ENCODE results near the gene SMPX.

SMPX gene

GRCh38 chrX:21744060-21744459, 13.9 kb downstream of the SMPX start:
- H3K4me1 ChIP-seq (ENCODE audit: control insufficient read depth, insufficient read depth, low read length): peaks cover 16% of the 10 kb centered on the region
- no peaks in the 10 kb centered on the region for H3K9me3 ChIP-seq (ENCODE audit: control insufficient read depth, low read length)
- no peak overlapping the region for H3K9ac ChIP-seq (ENCODE audit: low read length)
- peaks cover 18% of the 10 kb centered on the region for H3K27me3 ChIP-seq (replicated peaks; ENCODE audit: control insufficient read depth, insufficient read depth, low read length)
- DNase-seq (ENCODE audit: low read depth): no peak
- H3K36me3 ChIP-seq (ENCODE audit: control insufficient read depth, insufficient read depth, low read length, severe bottlenecking): no peaks in the 10 kb centered on the region
- no peak overlapping the region for H3K4me3 ChIP-seq (ENCODE audit: low read length)

GRCh38 chrX:21741869-21742701, 15.8 kb downstream of the SMPX start:
- H3K9ac ChIP-seq (ENCODE audit: low read length): no peak overlapping the region
- no peaks in the 10 kb centered on the region for H3K36me3 ChIP-seq (ENCODE audit: control insufficient read depth, insufficient read depth, low read length, severe bottlenecking)
- H3K27me3 ChIP-seq (replicated peaks; ENCODE audit: control insufficient read depth, insufficient read depth, low read length): peaks cover 24% of the 10 kb centered on the region
- no peak for DNase-seq (ENCODE audit: low read depth)
- no peak overlapping the region for H3K4me3 ChIP-seq (ENCODE audit: low read length)
- no peaks in the 10 kb centered on the region for H3K9me3 ChIP-seq (ENCODE audit: control insufficient read depth, low read length)
- peaks cover 12% of the 10 kb centered on the region for H3K4me1 ChIP-seq (ENCODE audit: control insufficient read depth, insufficient read depth, low read length)

- Histone ChIP-seq H3K36me3 (ENCODE audit: control insufficient read depth, insufficient read depth, low read length, severe bottlenecking) (no peaks in the 10 kb centered on the region), H3K27me3 (replicated peaks; ENCODE audit: control insufficient read depth, insufficient read depth, low read length) (peaks cover 27% of the 10 kb centered on the region), H3K4me1 (ENCODE audit: control insufficient read depth, insufficient read depth, low read length) (peaks cover 12% of the 10 kb centered on the region), H3K4me3 (ENCODE audit: low read length) (no peak overlapping the region), H3K9me3 (ENCODE audit: control insufficient read depth, low read length) (no peaks in the 10 kb centered on the region), H3K9ac (ENCODE audit: low read length) (no peak overlapping the region)
- DNase-seq (ENCODE audit: low read depth): no peak
Observed at GRCh38 chrX:21741364-21741763, 16.6 kb downstream of the SMPX start.

- no peak overlapping the region for H3K9ac ChIP-seq (ENCODE audit: low read length)
- no peak for DNase-seq (ENCODE audit: low read depth)
- H3K36me3 ChIP-seq (ENCODE audit: control insufficient read depth, insufficient read depth, low read length, severe bottlenecking): no peaks in the 10 kb centered on the region
- no peaks in the 10 kb centered on the region for H3K9me3 ChIP-seq (ENCODE audit: control insufficient read depth, low read length)
- H3K27me3 ChIP-seq (replicated peaks; ENCODE audit: control insufficient read depth, insufficient read depth, low read length): peaks cover 32% of the 10 kb centered on the region
- H3K4me1 ChIP-seq (ENCODE audit: control insufficient read depth, insufficient read depth, low read length): peaks cover 18% of the 10 kb centered on the region
- no peak overlapping the region for H3K4me3 ChIP-seq (ENCODE audit: low read length)
Observed at GRCh38 chrX:21740329-21741274, 17.3 kb downstream of the SMPX start.

GRCh38 chrX:21738950-21739287, 19.0 kb downstream of the SMPX start:
- Histone ChIP-seq H3K9ac (ENCODE audit: low read length) (no peak overlapping the region), H3K27me3 (replicated peaks; ENCODE audit: control insufficient read depth, insufficient read depth, low read length) (peaks cover 32% of the 10 kb centered on the region), H3K36me3 (ENCODE audit: control insufficient read depth, insufficient read depth, low read length, severe bottlenecking) (no peaks in the 10 kb centered on the region), H3K9me3 (ENCODE audit: control insufficient read depth, low read length) (no peaks in the 10 kb centered on the region), H3K4me3 (ENCODE audit: low read length) (no peak overlapping the region), H3K4me1 (ENCODE audit: control insufficient read depth, insufficient read depth, low read length) (peaks cover 26% of the 10 kb centered on the region)
- DNase-seq (ENCODE audit: low read depth): no peak

- H3K9ac ChIP-seq (ENCODE audit: low read length): no peak overlapping the region
- peaks cover 26% of the 10 kb centered on the region for H3K4me1 ChIP-seq (ENCODE audit: control insufficient read depth, insufficient read depth, low read length)
- H3K27me3 ChIP-seq (replicated peaks; ENCODE audit: control insufficient read depth, insufficient read depth, low read length): peaks cover 29% of the 10 kb centered on the region
- DNase-seq (ENCODE audit: low read depth): no peak
- H3K9me3 ChIP-seq (ENCODE audit: control insufficient read depth, low read length): no peaks in the 10 kb centered on the region
- H3K36me3 ChIP-seq (ENCODE audit: control insufficient read depth, insufficient read depth, low read length, severe bottlenecking): no peaks in the 10 kb centered on the region
- no peak overlapping the region for H3K4me3 ChIP-seq (ENCODE audit: low read length)
Observed at GRCh38 chrX:21738210-21738949, 19.5 kb downstream of the SMPX start.

GRCh38 chrX:21735768-21736127, 22.2 kb downstream of the SMPX start:
- Histone ChIP-seq H3K27me3 (replicated peaks; ENCODE audit: control insufficient read depth, insufficient read depth, low read length) (peaks cover 31% of the 10 kb centered on the region), H3K9ac (ENCODE audit: low read length) (no peak overlapping the region), H3K9me3 (ENCODE audit: control insufficient read depth, low read length) (no peaks in the 10 kb centered on the region), H3K36me3 (ENCODE audit: control insufficient read depth, insufficient read depth, low read length, severe bottlenecking) (no peaks in the 10 kb centered on the region), H3K4me1 (ENCODE audit: control insufficient read depth, insufficient read depth, low read length) (peaks cover 19% of the 10 kb centered on the region), H3K4me3 (ENCODE audit: low read length) (no peak overlapping the region)
- DNase-seq (ENCODE audit: low read depth): no peak

GRCh38 chrX:21735038-21735767, 22.7 kb downstream of the SMPX start:
- H3K27me3 ChIP-seq (replicated peaks; ENCODE audit: control insufficient read depth, insufficient read depth, low read length): peaks cover 31% of the 10 kb centered on the region
- no peaks in the 10 kb centered on the region for H3K9me3 ChIP-seq (ENCODE audit: control insufficient read depth, low read length)
- no peak overlapping the region for H3K4me3 ChIP-seq (ENCODE audit: low read length)
- DNase-seq (ENCODE audit: low read depth): no peak
- H3K36me3 ChIP-seq (ENCODE audit: control insufficient read depth, insufficient read depth, low read length, severe bottlenecking): no peaks in the 10 kb centered on the region
- no peak overlapping the region for H3K9ac ChIP-seq (ENCODE audit: low read length)
- H3K4me1 ChIP-seq (ENCODE audit: control insufficient read depth, insufficient read depth, low read length): peaks cover 13% of the 10 kb centered on the region

GRCh38 chrX:21734175-21734574, 23.7 kb downstream of the SMPX start:
- Histone ChIP-seq H3K36me3 (ENCODE audit: control insufficient read depth, insufficient read depth, low read length, severe bottlenecking) (no peaks in the 10 kb centered on the region), H3K9me3 (ENCODE audit: control insufficient read depth, low read length) (no peaks in the 10 kb centered on the region), H3K4me1 (ENCODE audit: control insufficient read depth, insufficient read depth, low read length) (peaks cover 13% of the 10 kb centered on the region), H3K4me3 (ENCODE audit: low read length) (no peak overlapping the region), H3K27me3 (replicated peaks; ENCODE audit: control insufficient read depth, insufficient read depth, low read length) (peaks cover 27% of the 10 kb centered on the region), H3K9ac (ENCODE audit: low read length) (no peak overlapping the region)
- no peak for DNase-seq (ENCODE audit: low read depth)

GRCh38 chrX:21733705-21734104, 24.2 kb downstream of the SMPX start:
- H3K4me3 ChIP-seq (ENCODE audit: low read length): no peak overlapping the region
- no peaks in the 10 kb centered on the region for H3K36me3 ChIP-seq (ENCODE audit: control insufficient read depth, insufficient read depth, low read length, severe bottlenecking)
- no peaks in the 10 kb centered on the region for H3K9me3 ChIP-seq (ENCODE audit: control insufficient read depth, low read length)
- peaks cover 13% of the 10 kb centered on the region for H3K4me1 ChIP-seq (ENCODE audit: control insufficient read depth, insufficient read depth, low read length)
- H3K27me3 ChIP-seq (replicated peaks; ENCODE audit: control insufficient read depth, insufficient read depth, low read length): peaks cover 24% of the 10 kb centered on the region
- H3K9ac ChIP-seq (ENCODE audit: low read length): no peak overlapping the region
- DNase-seq (ENCODE audit: low read depth): no peak

All from adipocyte (in vitro differentiated cells).